GM21381 (cell line): Measurements from ENCODE around the gene TPPP.

ENCODE experiments used
- ATAC-seq: cut with Tn5 transposase; IDR thresholded peaks from one replicate; pipeline ENCODE4 v1.9.1; 2021; ENCODE audit warnings: mild to moderate bottlenecking, moderate library complexity; ENCODE audit not compliant: unreplicated experiment

TPPP gene

GRCh38 chr5:647727-648126, 45.4 kb downstream of the TPPP start:
- ATAC-seq, result no peak

GRCh38 chr5:647311-647710, 45.8 kb downstream of the TPPP start:
- no peak for ATAC-seq

GRCh38 chr5:646396-647201, 46.6 kb downstream of the TPPP start:
- ATAC-seq, result no peak

DNA sequence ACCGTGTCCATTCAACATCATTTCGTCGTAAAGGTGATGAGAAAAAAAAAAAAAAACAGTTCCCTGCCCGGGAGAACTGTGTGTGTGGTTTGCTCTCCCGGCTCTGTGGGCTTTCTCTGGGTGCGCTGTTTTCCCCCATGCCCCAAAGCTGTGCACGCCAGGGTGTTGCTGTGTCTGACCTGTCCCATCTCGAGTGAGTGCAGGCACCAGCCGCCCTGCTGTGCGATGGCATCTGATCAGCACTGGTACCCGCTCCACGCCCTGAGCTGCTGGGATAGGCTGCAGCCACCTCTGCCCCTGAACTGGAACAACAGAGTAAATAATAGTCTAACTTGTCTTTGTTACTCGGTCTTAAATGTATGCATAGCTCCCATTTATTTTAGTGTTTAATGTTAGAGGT, 47.7 kb downstream of the TPPP start:
- no peak for ATAC-seq

DNA sequence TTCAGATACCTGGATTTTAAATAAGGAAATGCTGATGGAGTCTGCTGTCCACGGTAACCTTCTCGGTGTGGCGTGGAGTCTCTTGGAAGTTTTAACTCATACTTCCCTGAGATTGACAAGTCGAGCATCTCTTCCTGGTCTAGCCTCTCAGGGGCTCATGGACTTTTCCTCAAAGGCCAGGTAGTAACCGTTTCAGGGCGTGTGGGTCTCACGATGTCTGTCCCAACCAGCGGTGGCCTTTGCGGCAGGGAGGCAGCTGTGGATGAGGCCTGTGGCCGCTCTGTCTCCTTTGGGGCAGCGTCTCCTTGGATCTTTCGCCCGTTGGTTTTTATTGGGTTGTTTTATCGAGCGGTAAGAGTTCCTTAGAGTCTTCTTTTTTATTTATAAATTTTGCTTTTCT, 48.2 kb downstream of the TPPP start:
- ATAC-seq, result no peak

DNA sequence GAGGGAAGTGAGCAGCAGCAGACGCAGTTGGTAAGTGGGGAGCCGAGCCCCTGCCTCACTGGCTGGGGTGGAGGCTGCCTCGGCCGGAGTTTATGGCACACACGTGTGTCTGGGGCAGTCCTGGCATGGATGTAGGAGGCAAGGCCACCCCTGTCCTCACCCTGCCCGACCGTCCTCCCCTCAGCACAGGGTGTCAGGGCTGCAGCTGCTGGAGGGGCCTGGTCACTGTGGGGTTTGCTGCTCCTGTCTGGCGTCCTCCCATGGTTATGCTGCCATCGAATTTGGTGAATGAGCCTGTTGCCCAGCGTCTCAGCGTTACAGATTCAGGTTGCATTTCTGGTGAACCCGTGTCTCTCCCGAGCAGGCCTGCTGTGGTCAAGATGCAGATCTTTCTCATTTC, 48.6 kb downstream of the TPPP start:
- no peak for ATAC-seq

GRCh38 chr5:643811-644271, 49.3 kb downstream of the TPPP start:
- ATAC-seq, result no peak

- no peak for ATAC-seq
These were observed 49.8 kb downstream of the TPPP start for GRCh38 chr5:643351-643801.

DNA sequence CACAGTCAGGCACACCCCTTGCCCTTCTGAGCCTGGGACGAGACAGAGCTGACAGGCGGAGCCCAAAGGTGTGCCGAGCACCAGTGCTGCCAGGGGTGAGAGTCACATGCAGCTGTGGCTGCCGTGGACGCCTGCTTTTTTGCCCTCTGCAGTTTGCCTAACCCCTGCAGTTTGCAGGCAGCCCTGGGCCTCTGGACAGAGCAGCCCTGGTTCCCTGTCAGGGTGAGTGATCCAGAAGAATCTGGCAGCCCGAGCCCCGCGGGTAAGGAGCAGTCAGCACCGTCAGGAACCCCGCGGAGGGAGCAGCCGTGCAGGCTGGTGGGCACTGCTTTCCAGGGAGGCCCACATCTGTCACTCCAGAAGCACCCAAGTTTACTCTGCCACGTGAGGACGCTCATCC, 50.7 kb downstream of the TPPP start:
- ATAC-seq, result no peak

DNA sequence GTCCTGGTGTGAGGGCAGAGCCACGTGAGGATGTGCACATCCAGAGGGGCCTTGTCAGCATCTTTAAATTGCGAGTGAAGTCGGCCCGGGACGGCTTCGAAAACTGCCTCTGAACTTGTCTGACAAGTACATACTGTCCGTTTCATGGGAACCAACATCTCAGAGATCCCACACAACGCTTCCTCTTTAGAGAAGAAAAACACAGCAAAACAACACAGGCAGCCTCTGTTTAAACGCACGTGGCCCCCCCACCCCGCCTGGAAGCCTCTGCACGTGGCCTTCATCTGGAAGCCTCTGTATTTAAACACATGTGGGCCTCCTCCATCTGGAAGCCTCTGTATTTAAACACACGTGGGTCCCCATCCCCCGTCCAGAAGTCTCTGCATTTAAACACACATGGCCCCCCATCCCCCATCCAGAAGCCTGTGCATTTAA, 51.8 kb downstream of the TPPP start:
- no peak for ATAC-seq

- ATAC-seq, result no peak
These were observed 52.5 kb downstream of the TPPP start for GRCh38 chr5:640461-641330.

GRCh38 chr5:639584-640213, 53.5 kb downstream of the TPPP start:
- ATAC-seq, result no peak

DNA sequence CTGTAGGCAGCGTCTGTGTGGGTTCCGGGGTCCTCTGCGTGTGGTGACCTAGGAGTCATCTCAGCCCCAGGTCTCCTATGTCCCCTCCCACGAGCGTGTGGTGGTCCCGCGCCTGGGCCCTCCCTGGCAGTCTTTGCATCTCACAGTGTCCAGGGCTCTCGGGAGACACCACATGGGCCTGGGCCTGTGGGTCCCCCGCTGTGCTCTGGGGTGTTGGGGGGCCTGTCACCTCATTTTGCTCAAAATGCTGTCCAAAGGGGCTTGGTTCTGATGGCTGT, 54.0 kb downstream of the TPPP start:
- ATAC-seq, result no peak

- no peak for ATAC-seq
These were observed 54.5 kb downstream of the TPPP start for GRCh38 chr5:638501-639252.

GRCh38 chr5:637581-638450, 55.3 kb downstream of the TPPP start:
- no peak for ATAC-seq

- ATAC-seq, result no peak
These were observed 56.2 kb downstream of the TPPP start for GRCh38 chr5:636951-637350.

- no peak for ATAC-seq
These were observed 57.7 kb downstream of the TPPP start for GRCh38 chr5:635306-636055.

GRCh38 chr5:634191-634590, 59.0 kb downstream of the TPPP start:
- no peak for ATAC-seq

DNA sequence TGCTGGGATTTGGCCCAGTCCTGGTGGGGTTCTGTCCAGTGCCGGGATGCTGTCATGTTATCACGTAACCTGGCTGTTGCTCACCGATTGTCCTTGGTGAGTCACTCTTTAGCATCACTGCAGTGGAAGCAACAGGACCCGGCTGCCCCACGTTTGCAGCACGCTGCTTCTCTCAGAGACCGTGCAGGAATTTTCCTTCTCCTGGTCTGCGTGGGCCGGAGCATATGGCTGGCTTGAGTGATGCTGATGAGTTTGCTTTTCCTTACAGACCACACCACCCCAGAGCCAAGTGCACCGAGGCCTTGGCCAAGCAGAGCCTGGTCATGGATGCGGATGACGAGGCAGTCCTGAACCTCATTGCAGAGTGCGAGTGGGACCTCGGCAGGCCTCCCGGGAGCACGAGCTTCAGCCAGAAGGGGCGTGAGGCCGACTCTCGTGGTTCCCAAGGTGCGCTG, 59.6 kb downstream of the TPPP start:
- no peak for ATAC-seq
